ENCODE measurements around the gene RALGPS1.
A peak's percentile ranks its signal among the peaks of the same experiment; 100 is the strongest.

RALGPS1 gene

GRCh38 chr9:127027694-127028093 lies 113.1 kb downstream of the RALGPS1 start:
- DNase-seq, result no peak

GRCh38 chr9:127029548-127029947 lies 115.0 kb downstream of the RALGPS1 start:
- DNase-seq, result no peak

- no peak for DNase-seq
Measured at GRCh38 chr9:127030814-127031740, 116.5 kb downstream of the RALGPS1 start.

- DNase-seq, result no peak
Measured at GRCh38 chr9:127032256-127032655, 117.7 kb downstream of the RALGPS1 start.

GRCh38 chr9:127033061-127033460 lies 118.5 kb downstream of the RALGPS1 start:
- DNase-seq, result no peak

GRCh38 chr9:127033789-127034188 lies 119.2 kb downstream of the RALGPS1 start:
- DNase-seq, result no peak

GRCh38 chr9:127034691-127035090 lies 120.1 kb downstream of the RALGPS1 start:
- no peak for DNase-seq

GRCh38 chr9:127035423-127035822 lies 120.8 kb downstream of the RALGPS1 start:
- no peak for DNase-seq

- DNase-seq, result no peak
Measured at GRCh38 chr9:127035948-127036347, 121.4 kb downstream of the RALGPS1 start.

GRCh38 chr9:127036437-127036836 lies 121.9 kb downstream of the RALGPS1 start:
- no peak for DNase-seq

GRCh38 chr9:127038531-127038930 lies 123.9 kb downstream of the RALGPS1 start:
- DNase-seq, result no peak

GRCh38 chr9:127039492-127039891 lies 124.9 kb downstream of the RALGPS1 start:
- DNase-seq, result no peak

GRCh38 chr9:127045148-127045547 lies 130.6 kb downstream of the RALGPS1 start:
- DNase-seq, result no peak

- DNase-seq, result no peak
Measured at GRCh38 chr9:127047971-127048370, 133.4 kb downstream of the RALGPS1 start.

GRCh38 chr9:127049044-127049443 lies 134.5 kb downstream of the RALGPS1 start:
- no peak for DNase-seq

GRCh38 chr9:127049581-127049980 lies 135.0 kb downstream of the RALGPS1 start:
- DNase-seq, result no peak

GRCh38 chr9:127050152-127050551 lies 135.6 kb downstream of the RALGPS1 start:
- peak; percentile 3 for DNase-seq

- no peak for DNase-seq
Measured at GRCh38 chr9:127050591-127051001, 136.0 kb downstream of the RALGPS1 start.

- DNase-seq, result no peak
Measured at GRCh38 chr9:127051881-127052595, 137.5 kb downstream of the RALGPS1 start.

GRCh38 chr9:127053057-127053821 lies 138.7 kb downstream of the RALGPS1 start:
- DNase-seq, result no peak

GRCh38 chr9:127053960-127054359 lies 139.4 kb downstream of the RALGPS1 start:
- DNase-seq, result no peak

GRCh38 chr9:127055745-127056402 lies 141.3 kb downstream of the RALGPS1 start:
- DNase-seq, result no peak

- DNase-seq, result no peak
Measured at GRCh38 chr9:127056446-127056845, 141.9 kb downstream of the RALGPS1 start.
